Measurements from ENCODE around the gene RERE. TPM values are rescaled to one million over a fixed set of nuclear protein-coding genes. Genes with fewer than 3 reads are reported as not detected.

Gene RERE
- total and polyA plus RNA-seq, 2 donors (not counting 3 experiments of a cell fraction or from before 2014, with no cell fraction given) = 14.1 to 113 TPM

- dilution Hi-C loops (cut with MboI; ENCODE audit: extremely low pct_ligation_motif_present, low sequenced_read_pairs) (no loop called here), intact Hi-C loops (cut with micrococcal nuclease) (no loop called here)
- CTCF ChIA-PET = interaction anchor here (1.3 to 2.7 kb wide), 2 partner anchors 27 to 42 kb away, joined by 3 to 9 read pairs; no protein-coding TSS in a partner anchor
- no peak overlapping the region for H2AFZ ChIP-seq (ENCODE audit: low read depth, low read length)
- TF ChIP-seq POLR2A (IDR thresholded peaks at IDR 0.05; ENCODE audit: low read depth, low read length) (no peak), MAX (IDR thresholded peaks at IDR 0.05; ENCODE audit: insufficient read depth, insufficient read length) (no peak)
- H4K20me1 ChIP-seq (replicated peaks; ENCODE audit: control insufficient read depth, extremely low read depth, insufficient read depth, low read length) = no peaks in the 10 kb centered on the region
- no peak overlapping the region for H3K27ac ChIP-seq (ENCODE audit: insufficient read depth, low read depth, low read length)
- no peak overlapping the region for H3K9ac ChIP-seq (replicated peaks; ENCODE audit: extremely low read depth, insufficient read depth, low read length)
- no peaks in the 10 kb centered on the region for H3K27me3 ChIP-seq (ENCODE audit: control insufficient read depth in 2 of 2, insufficient read depth in 2 of 2, low read length in 2 of 2)
- H3K9me1 ChIP-seq (replicated peaks; ENCODE audit: control insufficient read depth, extremely low read depth, insufficient read depth, low read length) = no peaks in the 10 kb centered on the region
- DNase-seq (ENCODE audit: low read depth, low spot score) (no peak), FAIRE-seq (no peak)
- BruUV-seq (replicated peaks) = no TSS peak
- no peaks in the 10 kb centered on the region for H3K36me3 ChIP-seq (ENCODE audit: control insufficient read depth in 2 of 2, extremely low read depth in 1 of 2, insufficient read depth in 2 of 2, low read length in 2 of 2)
- POLR2A ChIA-PET = no interaction called here
- H3K79me2 ChIP-seq (ENCODE audit: control insufficient read depth, insufficient read depth, low read length) = peaks cover 9% of the 10 kb centered on the region
- peaks cover 33% of the 10 kb centered on the region for H3K4me1 ChIP-seq (ENCODE audit: control insufficient read depth, extremely low read depth, insufficient read depth, low read length)
- H3K9me3 ChIP-seq (replicated peaks; ENCODE audit: control insufficient read depth, insufficient read depth, low read length) = no peaks in the 10 kb centered on the region
- H3K4me2 ChIP-seq (ENCODE audit: insufficient read depth, low read length) = no peak overlapping the region
- no peak overlapping the region for H3K4me3 ChIP-seq (replicated peaks in 1 of 3; ENCODE audit: insufficient read depth in 1 of 3, low read depth in 1 of 3, low read length in 3 of 3)
Observed at GRCh38 chr1:8708259-8708658, 109.2 kb downstream of the RERE start.

GRCh38 chr1:8706995-8707396 is 110.4 kb downstream of the RERE start:
- Histone ChIP-seq H3K36me3 (ENCODE audit: control insufficient read depth in 2 of 2, extremely low read depth in 1 of 2, insufficient read depth in 2 of 2, low read length in 2 of 2) (no peaks in the 10 kb centered on the region), H3K27me3 (ENCODE audit: control insufficient read depth in 2 of 2, insufficient read depth in 2 of 2, low read length in 2 of 2) (no peaks in the 10 kb centered on the region), H3K9ac (replicated peaks; ENCODE audit: extremely low read depth, insufficient read depth, low read length) (no peak overlapping the region), H3K79me2 (ENCODE audit: control insufficient read depth, insufficient read depth, low read length) (peaks cover 13% of the 10 kb centered on the region), H2AFZ (ENCODE audit: low read depth, low read length) (no peak overlapping the region), H3K4me2 (ENCODE audit: insufficient read depth, low read length) (no peak overlapping the region), H3K9me1 (replicated peaks; ENCODE audit: control insufficient read depth, extremely low read depth, insufficient read depth, low read length) (no peaks in the 10 kb centered on the region), H3K4me1 (ENCODE audit: control insufficient read depth, extremely low read depth, insufficient read depth, low read length) (peaks cover 22% of the 10 kb centered on the region), H3K4me3 (replicated peaks in 1 of 3; ENCODE audit: insufficient read depth in 1 of 3, low read depth in 1 of 3, low read length in 3 of 3) (no peak overlapping the region), H3K9me3 (replicated peaks; ENCODE audit: control insufficient read depth, insufficient read depth, low read length) (no peaks in the 10 kb centered on the region), H4K20me1 (replicated peaks; ENCODE audit: control insufficient read depth, extremely low read depth, insufficient read depth, low read length) (no peaks in the 10 kb centered on the region), H3K27ac (ENCODE audit: insufficient read depth, low read depth, low read length) (no peak overlapping the region)
- ChIA-PET POLR2A (no interaction called here), CTCF (interaction anchor here (0.9 to 2.7 kb wide), 5 partner anchors 19 to 145 kb away, joined by 3 to 9 read pairs (median 3); no protein-coding TSS in a partner anchor)
- DNase-seq (ENCODE audit: low read depth, low spot score) = no peak
- no peak for FAIRE-seq
- intact Hi-C loops (cut with micrococcal nuclease) = no loop called here
- no peak for TF ChIP-seq EZH2 (IDR thresholded peaks at IDR 0.05; ENCODE audit: borderline replicate concordance, low read depth, low read length, severe bottlenecking)
- no peak for TF ChIP-seq FOS (IDR thresholded peaks at IDR 0.05; ENCODE audit: borderline replicate concordance, insufficient read depth, low read length)
- no peak for TF ChIP-seq MAX (IDR thresholded peaks at IDR 0.05; ENCODE audit: insufficient read depth, insufficient read length)
- TF ChIP-seq MYC (IDR thresholded peaks at IDR 0.05; ENCODE audit: low read depth, low read length) = no peak
- no peak for TF ChIP-seq GATA2 (IDR thresholded peaks at IDR 0.05; ENCODE audit: insufficient read depth, insufficient read length, low read depth, low read length)
- no peak for TF ChIP-seq POLR2A (IDR thresholded peaks at IDR 0.05; ENCODE audit: low read depth, low read length)
- no peak for TF ChIP-seq CTCF (IDR thresholded peaks at IDR 0.05; ENCODE audit: extremely low read depth in 1 of 2, insufficient read depth in 1 of 2, low read depth in 1 of 2, low read length in 2 of 2)
- no peak for TF ChIP-seq JUN (IDR thresholded peaks at IDR 0.05; ENCODE audit: borderline replicate concordance, insufficient read depth, insufficient read length, low read depth)
- no TSS peak for BruUV-seq (replicated peaks)
- dilution Hi-C loops (cut with MboI; ENCODE audit: extremely low pct_ligation_motif_present, low sequenced_read_pairs) = no loop called here
